ENCODE data around the gene NUBP1.
A peak's percentile ranks its signal among the peaks of the same experiment; 100 is the strongest.
"Not testable (repeated sequence)": the region's sequence is repeated elsewhere in the genome, so short reads cannot be mapped to it uniquely, and the experiment has no call there.

NUBP1 gene

GRCh38 chr16:10751291-10751697 is 7.7 kb downstream of the NUBP1 start:
- DNase-seq (ENCODE audit: low read depth): no peak

DNA sequence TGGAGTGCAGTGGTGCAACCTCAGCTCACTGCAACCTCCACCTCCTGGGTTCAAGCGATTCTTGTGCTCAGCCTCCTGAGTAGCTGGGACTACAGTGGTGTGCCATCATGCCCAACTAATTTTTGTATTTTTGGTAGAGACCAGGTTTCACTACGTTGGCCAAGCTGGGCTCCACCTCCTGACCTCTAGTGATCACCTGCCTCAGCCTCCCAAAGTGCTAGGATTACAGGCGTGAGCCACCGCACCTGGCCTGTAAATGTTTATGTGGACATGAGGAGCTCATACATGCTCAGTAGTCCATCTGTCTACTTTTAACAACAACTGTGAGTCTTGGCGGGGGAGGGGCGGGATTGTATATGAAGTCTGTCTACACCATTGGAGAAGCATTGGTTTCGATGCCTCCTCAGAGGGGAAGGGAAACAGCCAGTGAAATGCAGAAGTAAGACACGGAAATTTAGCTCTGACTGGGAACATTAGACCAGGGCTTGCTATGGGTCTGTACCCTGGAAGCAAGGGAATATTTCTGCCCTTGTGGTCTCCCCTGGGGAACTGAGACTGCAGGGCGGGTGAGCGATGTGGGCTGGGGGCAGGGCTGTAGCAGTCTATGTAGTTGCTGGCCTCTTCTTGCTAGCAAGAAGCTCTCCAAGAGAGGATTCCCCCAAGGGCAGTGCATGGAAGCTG is 9.3 kb downstream of the NUBP1 start:
- DNase-seq (ENCODE audit: low read depth): no peak

DNA sequence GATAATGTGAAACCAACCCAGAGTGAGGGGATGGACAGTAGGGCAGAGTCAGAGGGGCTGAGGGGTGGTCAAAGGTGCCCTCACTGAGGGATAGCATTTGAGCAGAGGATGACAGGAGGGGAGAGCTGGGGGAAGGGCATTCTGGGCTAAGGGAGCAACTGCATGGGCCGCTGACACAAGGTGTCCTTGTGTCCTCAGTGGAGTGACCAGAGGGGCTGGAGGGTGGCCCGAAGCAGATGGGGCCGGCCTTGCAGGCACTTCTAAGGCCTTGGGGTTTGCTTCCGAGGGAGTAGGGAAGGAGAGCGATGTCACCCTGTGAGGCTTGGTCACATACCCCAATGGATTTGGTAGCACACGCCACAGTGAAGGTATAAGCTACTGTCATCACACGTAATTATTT is 10.0 kb downstream of the NUBP1 start:
- no peak for DNase-seq (ENCODE audit: low read depth)

DNA sequence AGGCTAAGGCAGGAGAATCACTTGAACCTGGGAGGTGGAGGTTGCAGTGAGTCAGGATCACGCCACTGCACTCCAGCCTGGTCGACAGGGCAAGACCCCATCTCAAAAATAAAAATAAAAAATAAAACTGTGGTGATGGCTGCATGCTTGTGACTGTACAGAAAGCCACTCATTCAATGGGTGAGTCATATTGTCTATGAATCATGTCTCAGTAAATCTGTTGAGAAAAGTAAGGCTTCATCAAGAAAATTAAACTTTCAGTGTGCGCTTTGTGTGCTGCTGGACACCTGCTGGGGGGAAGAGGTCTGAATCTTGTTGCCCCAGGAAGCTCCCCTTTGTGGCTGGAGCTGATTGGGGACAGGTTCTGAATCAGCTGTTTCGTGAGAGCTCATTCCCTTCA is 11.3 kb downstream of the NUBP1 start:
- DNase-seq (ENCODE audit: low read depth): peak; percentile 11

DNA sequence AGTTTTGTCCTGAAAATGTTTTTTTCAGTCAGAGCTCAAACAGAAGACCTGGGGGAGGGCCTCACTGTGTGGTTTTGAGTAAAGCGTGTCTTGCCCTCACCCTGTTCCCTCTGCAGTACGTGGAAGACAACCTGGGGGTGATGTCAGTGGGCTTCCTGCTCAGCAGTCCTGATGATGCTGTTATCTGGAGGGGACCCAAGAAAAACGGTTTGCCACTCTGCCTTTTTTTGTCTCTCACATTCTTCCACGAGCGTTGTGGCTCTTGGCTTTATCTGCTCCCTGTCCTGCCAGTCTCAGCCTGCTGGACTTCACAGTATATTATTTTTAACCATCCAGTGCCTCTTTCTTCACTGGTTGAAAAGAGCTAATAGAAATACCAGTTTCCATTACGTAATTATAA is 12.9 kb downstream of the NUBP1 start:
- DNase-seq (ENCODE audit: low read depth): no peak

- DNase-seq (ENCODE audit: low read depth): no peak
Observed at GRCh38 chr16:10760858-10761257, 17.2 kb downstream of the NUBP1 start.

DNA sequence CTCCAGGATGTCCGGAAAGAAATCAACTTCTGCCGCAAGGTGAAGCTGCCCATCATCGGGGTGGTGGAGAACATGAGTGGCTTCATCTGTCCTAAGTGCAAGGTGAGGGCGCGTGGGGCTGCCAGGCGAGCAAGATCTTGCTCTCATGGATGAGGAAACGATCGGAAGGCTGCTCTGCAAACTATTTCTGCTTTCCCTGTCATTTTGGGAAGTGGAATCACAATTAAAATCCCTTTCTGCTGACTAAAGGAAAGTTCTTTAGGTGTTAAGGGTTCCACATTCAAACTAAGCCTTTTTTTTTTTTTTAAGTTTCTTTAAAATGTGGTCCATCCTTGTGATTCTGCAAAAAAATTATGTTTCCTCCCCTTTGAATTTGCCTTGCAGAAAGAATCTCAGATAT is 17.7 kb downstream of the NUBP1 start:
- DNase-seq (ENCODE audit: low read depth): no peak

GRCh38 chr16:10762336-10763016 is 18.8 kb downstream of the NUBP1 start:
- DNase-seq (ENCODE audit: low read depth): no peak

GRCh38 chr16:10763456-10763855 is 19.8 kb downstream of the NUBP1 start:
- no peak for DNase-seq (ENCODE audit: low read depth)

- no peak for DNase-seq (ENCODE audit: low read depth)
Observed at GRCh38 chr16:10765772-10766171, 22.1 kb downstream of the NUBP1 start.

DNA sequence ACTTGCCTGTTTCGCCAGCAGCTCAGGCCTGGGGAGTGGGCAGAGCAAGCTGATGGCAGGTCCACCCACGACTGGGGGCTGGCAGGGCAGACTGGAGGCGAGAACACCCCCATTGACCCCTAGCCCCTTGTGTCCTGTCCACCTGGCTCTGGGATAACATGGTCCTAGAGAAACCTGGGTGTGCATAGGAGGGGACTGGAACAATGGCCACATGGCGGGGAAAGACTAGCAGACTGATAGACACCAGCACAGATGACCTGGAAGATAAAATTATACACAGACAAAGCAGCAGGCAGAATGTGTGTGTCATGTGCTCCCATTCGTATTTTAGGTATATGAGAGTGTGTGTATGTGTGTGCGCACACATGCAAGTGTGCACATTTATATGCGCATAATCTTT is 23.5 kb downstream of the NUBP1 start:
- no peak for DNase-seq (ENCODE audit: low read depth)

GRCh38 chr16:10769381-10769780 is 25.7 kb downstream of the NUBP1 start:
- DNase-seq (ENCODE audit: low read depth): no peak

- DNase-seq (ENCODE audit: low read depth): no peak
Observed at GRCh38 chr16:10770907-10771306, 27.3 kb downstream of the NUBP1 start.

GRCh38 chr16:10776280-10776679 is 32.6 kb downstream of the NUBP1 start:
- DNase-seq (ENCODE audit: low read depth): no peak

- DNase-seq (ENCODE audit: low read depth): not testable (repeated sequence)
Observed at GRCh38 chr16:10776923-10777322, 33.3 kb downstream of the NUBP1 start.

DNA sequence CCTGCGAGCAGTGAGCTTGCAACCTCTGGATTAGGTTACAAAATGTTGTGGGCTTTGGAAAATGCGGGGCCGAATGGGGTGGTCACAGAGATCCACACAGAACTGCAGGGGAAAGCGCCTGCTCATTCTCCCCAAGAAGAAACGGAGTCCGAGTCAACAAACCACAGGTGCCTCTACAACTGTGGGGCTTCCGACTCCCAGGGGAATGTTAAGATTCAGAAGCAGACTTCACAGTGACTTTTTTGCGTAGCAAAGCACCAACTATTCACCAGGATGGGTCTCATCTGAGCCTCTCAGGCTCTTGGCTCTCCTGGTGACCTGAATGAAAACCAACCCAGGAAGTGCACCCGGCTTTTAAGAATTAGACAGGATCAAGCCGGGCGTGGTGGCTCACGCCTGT is 33.7 kb downstream of the NUBP1 start:
- DNase-seq (ENCODE audit: low read depth): no peak

DNA sequence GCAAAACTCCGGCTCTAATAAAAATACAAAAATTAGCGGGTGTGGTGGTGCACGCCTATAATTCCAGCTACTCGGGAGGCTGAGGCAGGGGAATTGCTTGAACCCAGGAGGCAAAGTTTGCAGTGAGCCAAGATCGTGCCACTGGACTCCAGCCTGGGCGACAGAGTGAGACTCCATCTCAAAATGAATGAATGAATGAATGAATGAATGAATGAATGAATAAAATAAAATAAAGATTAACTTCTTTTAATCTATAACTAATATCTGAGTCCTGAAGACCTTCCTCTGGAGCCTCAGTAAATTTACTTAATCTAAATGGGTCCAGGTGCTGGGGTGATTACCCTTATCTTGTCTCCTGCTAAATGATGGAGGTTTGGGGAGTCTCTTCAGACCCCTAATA is 36.3 kb downstream of the NUBP1 start:
- DNase-seq (ENCODE audit: low read depth): not testable (repeated sequence)

DNA sequence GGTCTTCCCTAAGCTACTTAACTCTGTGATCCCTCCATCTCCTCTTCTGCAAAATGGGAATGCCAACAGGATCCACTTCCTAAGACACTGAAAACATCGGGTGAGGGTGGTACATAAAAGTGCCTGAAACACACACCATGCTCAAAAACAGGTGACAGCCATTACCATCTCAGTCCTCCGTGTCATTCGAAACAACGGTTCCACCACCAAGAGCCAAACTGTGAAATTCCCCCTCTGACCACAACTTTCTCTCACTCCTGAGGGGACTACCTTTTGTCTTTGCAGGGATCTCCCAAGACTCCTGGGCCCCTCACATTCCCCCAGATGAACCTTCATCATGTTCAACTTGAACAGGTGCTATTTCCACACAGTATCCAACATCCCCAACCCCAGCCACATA is 37.0 kb downstream of the NUBP1 start:
- DNase-seq (ENCODE audit: low read depth): no peak

GRCh38 chr16:10782628-10783027 is 39.0 kb downstream of the NUBP1 start:
- DNase-seq (ENCODE audit: low read depth): no peak

- no peak for DNase-seq (ENCODE audit: low read depth)
Observed at GRCh38 chr16:10787304-10787703, 43.7 kb downstream of the NUBP1 start.

- DNase-seq (ENCODE audit: low read depth): not testable (repeated sequence)
Observed at GRCh38 chr16:10788630-10789029, 45.0 kb downstream of the NUBP1 start.

DNA sequence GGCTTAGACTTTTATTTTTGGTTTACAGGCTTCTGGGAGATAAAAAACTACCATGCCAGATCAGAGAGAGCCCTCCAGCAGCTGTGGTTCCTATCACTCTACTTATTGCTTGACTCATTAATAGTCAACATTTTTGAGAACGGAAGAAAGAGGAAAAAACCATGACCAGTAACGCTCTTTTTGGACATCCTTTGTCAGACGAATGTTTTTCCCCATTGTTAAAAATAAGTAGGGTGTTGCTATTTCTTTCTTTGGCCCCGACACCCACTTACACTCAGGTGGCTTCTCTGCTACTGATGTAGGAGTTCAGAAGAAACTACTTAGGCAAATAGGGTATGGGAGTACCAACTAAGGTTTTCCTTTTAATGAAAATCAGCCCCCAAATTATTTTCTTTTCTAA is 47.4 kb downstream of the NUBP1 start:
- DNase-seq (ENCODE audit: low read depth): no peak

DNA sequence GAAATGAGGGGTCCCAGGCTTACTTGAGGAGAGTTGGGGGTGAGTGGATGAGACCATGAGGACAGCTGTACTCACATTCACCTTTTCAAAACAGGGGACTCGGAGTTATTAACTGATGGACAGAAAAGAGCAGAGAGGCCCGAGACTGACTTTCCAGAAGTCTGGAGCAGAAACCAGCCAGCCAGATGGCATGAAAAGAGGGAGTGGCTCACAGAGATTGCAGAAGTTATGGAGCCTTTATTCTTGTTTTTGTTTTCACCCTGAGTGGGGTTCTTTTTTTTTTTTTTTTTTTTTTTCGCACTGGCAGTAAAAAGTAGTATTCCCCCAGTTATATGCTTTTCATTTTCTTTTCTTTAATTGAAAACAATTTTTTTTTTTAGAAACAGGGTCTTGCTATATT is 56.1 kb downstream of the NUBP1 start:
- no peak for DNase-seq (ENCODE audit: low read depth)

- DNase-seq (ENCODE audit: low read depth): no peak
Observed at GRCh38 chr16:10805334-10805733, 61.7 kb downstream of the NUBP1 start.
